Measurements from ENCODE around the gene PTPN2.
"Not testable (repeated sequence)": the region's sequence is repeated elsewhere in the genome, so short reads cannot be mapped to it uniquely, and the experiment has no call there.

- TF ChIP-seq CTCF, POLR2A (IDR thresholded peaks at IDR 0.05): not testable (repeated sequence)
These were observed 125.5 kb downstream of the PTPN2 start for GRCh38 chr18:12758566-12758965.

Data from uterus (tissue), 2 donors.